MM.1S (cell line): ENCODE data around the gene NLK.

Source experiments
- DNase-seq: peaks from one replicate; pipeline ENCODE4 v3.0.0-alpha.2; 2015
- H2AFZ ChIP-seq: fragments of 300-600 bp; sonication (generic); 2 replicates; pipeline ENCODE4 v1.6.0; 2016; ENCODE audit warnings: antibody characterized with exemption, low read length
- H3F3A ChIP-seq: fragments of 300-600 bp; sonication (generic); 2 replicates; pipeline ENCODE4 v1.6.1; 2016; ENCODE audit warnings: mild to moderate bottlenecking, antibody characterized with exemption, low read length, moderate library complexity, mixed read lengths; ENCODE audit not compliant: insufficient read depth
- H3K27ac ChIP-seq: fragments of 300-600 bp; sonication (generic); 2 replicates; pipeline ENCODE4 v1.5.1; 2016; ENCODE audit warnings: mild to moderate bottlenecking, low read length
- H3K27me3 ChIP-seq: fragments of 300-600 bp; sonication (generic); replicated peaks from 2 replicates; pipeline ENCODE4 v1.6.0; 2016; ENCODE audit warnings: low read length; ENCODE audit not compliant: insufficient read depth
- H3K36me3 ChIP-seq: fragments of 300-600 bp; sonication (generic); replicated peaks from 2 replicates; pipeline ENCODE4 v1.6.1; 2016; ENCODE audit warnings: mild to moderate bottlenecking, low read length, mixed read lengths; ENCODE audit not compliant: insufficient read depth
- H3K4me1 ChIP-seq: fragments of 300-600 bp; sonication (generic); 2 replicates; pipeline ENCODE4 v1.6.1; 2016; ENCODE audit warnings: low read length, mixed read lengths
- H3K4me2 ChIP-seq: fragments of 300-600 bp; sonication (generic); 2 replicates; pipeline ENCODE4 v1.6.0; 2016; ENCODE audit warnings: low read depth, low read length
- H3K4me3 ChIP-seq: fragments of 300-600 bp; sonication (generic); 2 replicates; pipeline ENCODE4 v1.5.1; 2016; ENCODE audit warnings: low read length, mixed read lengths
- H3K79me2 ChIP-seq: fragments of 300-600 bp; sonication (generic); 2 replicates; pipeline ENCODE4 v1.6.1; 2016; ENCODE audit warnings: mixed run types, low read length, mixed read lengths
- H3K9ac ChIP-seq: fragments of 300-600 bp; sonication (generic); 2 replicates; pipeline ENCODE4 v1.6.1; 2016; ENCODE audit warnings: low read length, mixed read lengths
- H3K9me2 ChIP-seq: fragments of 300-600 bp; sonication (generic); replicated peaks from 2 replicates; pipeline ENCODE4 v1.6.1; 2016; ENCODE audit warnings: mild to moderate bottlenecking, low read length, mixed read lengths; ENCODE audit not compliant: insufficient read depth
- H3K9me3 ChIP-seq: fragments of 300-600 bp; sonication (generic); replicated peaks from 2 replicates; pipeline ENCODE4 v1.6.1; 2016; ENCODE audit warnings: mild to moderate bottlenecking, low read length, mixed read lengths; ENCODE audit not compliant: insufficient read depth
- H4K20me1 ChIP-seq: fragments of 300-600 bp; sonication (generic); 2 replicates; pipeline ENCODE4 v1.6.1; 2016; ENCODE audit warnings: mild to moderate bottlenecking, low read length, moderate library complexity, mixed read lengths; ENCODE audit not compliant: insufficient read depth
- CTCF ChIP-seq: fragments of 300-600 bp; sonication (generic); IDR thresholded peaks from 2 replicates; pipeline ENCODE4 v1.5.1; 2016; ENCODE audit warnings: antibody characterized with exemption, low read length, mixed read lengths
- EZH2 ChIP-seq: fragments of 300-600 bp; sonication (generic); optimal IDR thresholded peaks from 2 replicates; pipeline ENCODE3; 2017; ENCODE audit warnings: low read depth, mild to moderate bottlenecking, antibody characterized with exemption, low read length, mixed read lengths
- EZH2phosphoT487 ChIP-seq: fragments of 300-600 bp; sonication (generic); IDR thresholded peaks from 2 replicates; pipeline ENCODE4 v1.6.1; 2018; ENCODE audit warnings: antibody characterized with exemption, low read length

NLK gene

DNA sequence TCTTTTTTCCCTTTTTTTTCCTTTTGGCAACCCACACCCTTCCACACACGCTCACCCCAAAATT, at the start of gene NLK:
NLK (plus strand) TSS at position 21 of the 64 bp plus-strand sequence. CDS start 197 bp downstream, outside the sequence.
- no peaks in the 10 kb centered on the region; the same call in 1 of the 2 replicates for H3F3A ChIP-seq
- no peaks in the 10 kb centered on the region for H3K27me3 ChIP-seq
- DNase-seq = no peak
- TF ChIP-seq EZH2phosphoT487 = no peak
- no peak for TF ChIP-seq EZH2
- no peak for TF ChIP-seq CTCF
- H3K9me2 ChIP-seq = no peaks in the 10 kb centered on the region
- no peaks in the 10 kb centered on the region for H4K20me1 ChIP-seq
- H3K4me3 ChIP-seq = peak within 1 kb of the TSS; percentile 70
- H3K4me1 ChIP-seq = peaks cover 19% of the 10 kb centered on the region
- H3K9me3 ChIP-seq = no peaks in the 10 kb centered on the region
- H2AFZ ChIP-seq = 0 out of 2 replicates have a peak within 1 kb of the TSS, but pooled peaks have one; percentile 76
- H3K79me2 ChIP-seq = peaks cover 46% of the 10 kb centered on the region
- H3K36me3 ChIP-seq = no peaks in the 10 kb centered on the region
- no peak within 1 kb of the TSS for H3K27ac ChIP-seq
- peak within 1 kb of the TSS; percentile 67; the same call in 1 of the 2 replicates for H3K9ac ChIP-seq
- peak within 1 kb of the TSS; percentile 49 for H3K4me2 ChIP-seq

DNA sequence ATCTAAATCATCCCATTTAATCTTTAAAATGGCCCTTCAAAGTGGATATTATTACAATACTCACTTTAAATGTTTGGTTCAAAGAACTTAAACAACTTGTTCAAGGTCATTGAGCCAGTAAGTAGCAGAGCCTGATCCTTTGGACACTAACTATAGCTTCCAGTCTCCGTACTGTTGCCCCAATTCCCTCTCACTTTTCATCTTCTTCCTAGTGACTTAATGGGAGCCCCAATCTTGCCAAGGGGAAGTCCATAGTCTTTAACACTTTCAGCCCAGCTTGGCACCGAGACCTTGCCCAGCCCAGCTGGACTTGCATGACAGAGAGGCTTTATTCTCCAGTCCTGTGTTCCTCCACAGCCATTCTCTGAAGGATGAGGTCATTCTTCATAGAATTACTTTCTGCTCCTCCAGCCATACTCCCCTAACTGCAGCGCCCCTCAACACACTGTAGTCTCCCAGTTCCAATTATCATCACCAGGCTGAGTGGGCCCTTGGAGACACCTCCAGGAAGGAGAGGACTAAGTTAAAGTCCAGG, 49.2 kb upstream of the NLK start:
- Histone ChIP-seq H3F3A (no peaks in the 10 kb centered on the region), H4K20me1 (no peaks in the 10 kb centered on the region), H3K27me3 (no peaks in the 10 kb centered on the region), H3K27ac (no peak overlapping the region), H3K9me2 (no peaks in the 10 kb centered on the region), H3K9me3 (no peaks in the 10 kb centered on the region), H3K4me3 (no peak overlapping the region), H3K79me2 (no peaks in the 10 kb centered on the region), H3K36me3 (no peaks in the 10 kb centered on the region), H3K4me2 (no peak overlapping the region), H3K4me1 (no peaks in the 10 kb centered on the region), H2AFZ (no peak overlapping the region), H3K9ac (no peak overlapping the region)
- no peak for DNase-seq
- TF ChIP-seq EZH2 (no peak), EZH2phosphoT487 (no peak), CTCF (no peak)

DNA sequence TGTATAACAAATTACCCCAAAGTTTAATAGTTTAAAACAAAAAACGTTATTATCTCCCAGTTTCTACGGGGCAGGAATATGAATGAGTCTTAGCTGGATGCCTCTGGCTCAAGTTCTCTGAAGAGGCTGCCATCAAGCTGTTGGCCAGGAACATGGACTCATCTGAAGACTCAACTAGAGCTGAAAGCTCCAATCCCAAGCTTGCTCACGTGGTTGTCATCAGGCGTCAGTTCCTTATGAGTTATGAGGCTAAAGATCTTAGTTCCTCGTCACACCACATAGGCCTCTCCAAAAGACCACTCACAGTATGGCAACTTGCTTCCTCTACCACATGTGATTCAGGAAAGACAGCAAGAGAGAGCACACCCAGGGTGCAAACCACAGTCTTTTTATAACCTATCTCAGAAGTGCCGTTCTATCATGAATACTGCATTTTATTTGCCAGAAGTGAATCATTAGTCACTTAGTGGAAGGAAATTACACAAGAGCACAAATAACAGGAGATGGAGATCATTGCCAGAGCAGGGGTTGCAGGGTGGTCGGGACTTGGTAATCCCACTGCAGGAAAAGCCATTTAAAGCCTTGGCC, 48.7 kb upstream of the NLK start:
- Histone ChIP-seq H3F3A (no peaks in the 10 kb centered on the region), H3K79me2 (no peaks in the 10 kb centered on the region), H4K20me1 (no peaks in the 10 kb centered on the region), H3K27ac (no peak overlapping the region), H3K9me3 (no peaks in the 10 kb centered on the region), H3K4me1 (no peaks in the 10 kb centered on the region), H3K27me3 (no peaks in the 10 kb centered on the region), H3K4me2 (no peak overlapping the region), H3K36me3 (no peaks in the 10 kb centered on the region), H2AFZ (no peak overlapping the region), H3K9ac (no peak overlapping the region), H3K9me2 (no peaks in the 10 kb centered on the region), H3K4me3 (no peak overlapping the region)
- DNase-seq = no peak
- TF ChIP-seq CTCF (no peak), EZH2phosphoT487 (no peak), EZH2 (no peak)
